Bronchial epithelial cell (primary cell): ENCODE measurements around the gene LHPP. TPM values are rescaled to one million over a fixed set of nuclear protein-coding genes. Genes with fewer than 3 reads are reported as not detected.

Source experiments
- DNase-seq: peaks from one replicate; pipeline ENCODE4 v3.0.0-alpha.2; 2010; ENCODE audit warnings: low read depth
- FAIRE-seq: peaks from 2 replicates; lab custom pipeline; 2011; peaks lifted over from hg19 to GRCh38; lab: Jason Lieb, UNC
- H3K27me3 ChIP-seq: 2 replicates; pipeline ENCODE4 v1.5.1; 2011; ENCODE audit warnings: low read length; ENCODE audit not compliant: control insufficient read depth, insufficient read depth
- H3K36me3 ChIP-seq: 2 replicates; pipeline ENCODE4 v1.5.1; 2011; ENCODE audit warnings: low read length; ENCODE audit not compliant: control insufficient read depth, insufficient read depth
- H3K4me3 ChIP-seq: 2 replicates; pipeline ENCODE4 v1.5.1; 2011; ENCODE audit warnings: mild to moderate bottlenecking, low read depth, low read length, control low read depth
- total RNA-seq: library from RNA; depleted of rRNA; stranded (reverse); fragments of >200 nt; gene quantifications from 2 replicates; pipeline ENCODE4 v1.2.1, GENCODE V29; 2014
- TF ChIP-seq, protein P1 (sequence below): IDR thresholded peaks from 2 replicates; pipeline ENCODE4 v1.5.1; 2011; ENCODE audit warnings: mild to moderate bottlenecking, moderate library complexity, low read length, control low read depth, inconsistent platforms; ENCODE audit not compliant: insufficient read depth, severe bottlenecking

Gene LHPP
- total RNA-seq, 1 donor from 2014 or later, result 14.0 TPM

DNA sequence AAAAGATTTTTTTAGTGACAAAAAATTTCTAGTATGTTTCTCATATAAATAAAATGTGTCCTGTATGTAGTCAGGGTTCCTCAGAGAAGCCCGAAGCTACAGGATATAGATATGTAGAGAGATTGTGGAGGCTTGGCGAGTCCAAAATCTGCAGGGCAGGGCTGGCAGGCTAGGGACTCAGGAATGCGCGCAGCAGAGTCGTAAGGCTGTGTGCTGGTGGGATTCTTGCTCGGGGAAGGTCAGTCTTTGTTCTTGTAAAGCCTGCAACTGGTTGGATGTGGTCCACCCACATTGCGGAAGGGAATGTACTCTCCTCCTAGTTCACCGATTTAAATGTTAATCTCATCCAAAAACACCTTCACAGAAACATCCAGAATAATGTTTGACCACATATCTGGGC is 30.6 kb downstream of the LHPP start:
- Histone ChIP-seq H3K27me3 (no peaks in the 10 kb centered on the region), H3K36me3 (no peaks in the 10 kb centered on the region), H3K4me3 (no peak overlapping the region)
- TF ChIP-seq, protein P1, sequence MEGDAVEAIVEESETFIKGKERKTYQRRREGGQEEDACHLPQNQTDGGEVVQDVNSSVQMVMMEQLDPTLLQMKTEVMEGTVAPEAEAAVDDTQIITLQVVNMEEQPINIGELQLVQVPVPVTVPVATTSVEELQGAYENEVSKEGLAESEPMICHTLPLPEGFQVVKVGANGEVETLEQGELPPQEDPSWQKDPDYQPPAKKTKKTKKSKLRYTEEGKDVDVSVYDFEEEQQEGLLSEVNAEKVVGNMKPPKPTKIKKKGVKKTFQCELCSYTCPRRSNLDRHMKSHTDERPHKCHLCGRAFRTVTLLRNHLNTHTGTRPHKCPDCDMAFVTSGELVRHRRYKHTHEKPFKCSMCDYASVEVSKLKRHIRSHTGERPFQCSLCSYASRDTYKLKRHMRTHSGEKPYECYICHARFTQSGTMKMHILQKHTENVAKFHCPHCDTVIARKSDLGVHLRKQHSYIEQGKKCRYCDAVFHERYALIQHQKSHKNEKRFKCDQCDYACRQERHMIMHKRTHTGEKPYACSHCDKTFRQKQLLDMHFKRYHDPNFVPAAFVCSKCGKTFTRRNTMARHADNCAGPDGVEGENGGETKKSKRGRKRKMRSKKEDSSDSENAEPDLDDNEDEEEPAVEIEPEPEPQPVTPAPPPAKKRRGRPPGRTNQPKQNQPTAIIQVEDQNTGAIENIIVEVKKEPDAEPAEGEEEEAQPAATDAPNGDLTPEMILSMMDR, result no peak
- FAIRE-seq, result no peak
- DNase-seq, result no peak

DNA sequence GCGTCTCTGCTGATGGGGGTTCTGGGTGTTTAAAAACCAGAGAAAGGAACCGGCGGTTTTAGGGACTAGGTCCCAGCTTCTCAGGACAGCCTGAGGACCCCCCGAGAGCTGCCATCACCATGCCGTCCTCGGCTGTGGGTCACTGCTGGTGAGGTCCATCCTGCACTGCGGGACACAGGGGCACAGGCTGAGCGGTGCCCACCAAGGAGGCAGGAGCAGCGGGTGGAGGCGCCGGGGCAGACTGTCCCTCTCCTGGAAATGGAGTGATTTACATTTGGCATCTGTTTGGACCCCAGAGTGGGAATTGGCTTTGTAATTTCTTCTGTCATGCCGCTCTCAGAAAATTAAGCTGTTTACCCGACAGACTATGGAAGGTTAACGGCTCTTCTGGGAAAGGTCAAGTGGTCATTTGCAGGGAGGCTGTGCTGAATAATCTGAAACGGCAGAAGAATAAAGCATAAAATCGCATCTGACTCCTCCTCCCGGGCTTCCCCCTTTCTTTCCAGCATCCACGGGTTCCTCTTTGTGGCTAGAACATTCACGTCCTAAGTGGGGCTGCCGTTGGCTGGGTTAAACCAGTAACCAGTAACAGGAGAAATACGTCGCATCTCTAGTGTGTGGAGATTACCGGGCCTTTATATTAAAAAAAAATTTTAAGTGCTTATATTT is 31.7 kb downstream of the LHPP start:
- TF ChIP-seq, protein P1, result no peak
- no peaks in the 10 kb centered on the region for H3K36me3 ChIP-seq
- no peak for DNase-seq
- no peak for FAIRE-seq
- no peak overlapping the region for H3K4me3 ChIP-seq
- no peaks in the 10 kb centered on the region for H3K27me3 ChIP-seq

DNA sequence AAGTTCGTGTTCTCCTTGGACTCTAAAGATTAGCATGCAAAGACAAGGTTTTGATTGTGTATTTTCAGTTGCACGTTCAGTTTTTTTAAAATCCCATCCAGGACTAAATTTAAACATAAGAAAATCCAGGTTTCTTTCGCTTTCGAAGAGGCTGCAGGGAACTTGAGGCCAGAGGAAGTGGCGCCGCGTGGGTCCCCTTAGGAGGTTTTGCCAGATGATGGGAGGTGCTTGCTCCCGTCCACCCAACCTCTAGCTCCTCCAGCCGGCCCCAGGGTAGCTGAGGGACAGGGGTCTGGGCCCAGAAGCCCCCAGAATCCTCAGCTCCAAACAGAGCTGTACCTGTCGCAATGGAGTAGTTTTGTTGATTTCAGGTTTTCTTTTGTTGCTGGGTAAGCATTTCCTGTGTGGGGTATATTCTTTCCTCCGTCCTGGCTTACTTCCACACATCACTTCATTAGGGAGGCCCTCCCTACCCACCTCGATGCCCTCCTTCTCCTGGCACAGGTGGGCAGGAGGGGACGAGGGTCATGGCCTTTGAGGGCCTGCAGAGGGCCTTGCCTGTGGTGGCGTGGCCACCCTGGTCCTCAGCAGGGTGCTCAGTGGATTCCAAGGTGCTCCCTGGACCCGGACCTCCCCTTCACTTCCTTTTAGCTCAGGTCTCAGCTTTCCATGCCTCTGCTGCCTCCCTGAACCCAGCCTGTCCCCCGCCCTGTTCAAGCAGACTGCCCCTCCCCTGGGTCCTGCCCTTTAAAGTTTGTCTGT is 32.6 kb downstream of the LHPP start:
- TF ChIP-seq, protein P1, result no peak
- Histone ChIP-seq H3K36me3 (no peaks in the 10 kb centered on the region), H3K4me3 (no peak overlapping the region), H3K27me3 (no peaks in the 10 kb centered on the region)
- FAIRE-seq (no peak), DNase-seq (no peak)

DNA sequence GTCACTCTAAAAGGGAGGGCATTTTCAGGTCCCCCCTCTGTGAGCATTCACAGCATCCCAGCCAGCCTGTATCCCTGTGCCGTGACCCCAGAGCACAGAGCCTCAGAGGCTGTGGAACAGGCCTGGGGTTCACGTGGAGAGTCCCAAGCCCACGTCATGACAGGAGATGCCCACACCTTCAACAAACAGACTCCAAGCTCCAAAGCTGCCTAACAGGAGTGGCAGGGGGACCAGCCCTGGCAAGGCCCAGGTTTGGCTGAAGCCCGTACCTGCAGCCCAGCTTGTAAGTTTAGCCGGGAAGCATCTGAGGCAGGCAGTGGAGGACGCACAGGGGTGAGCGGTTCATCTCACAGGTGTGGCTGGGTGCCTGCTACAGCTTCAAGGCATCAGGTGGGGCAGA is 33.5 kb downstream of the LHPP start:
- FAIRE-seq, result no peak
- Histone ChIP-seq H3K4me3 (no peak overlapping the region), H3K36me3 (no peaks in the 10 kb centered on the region), H3K27me3 (no peaks in the 10 kb centered on the region)
- TF ChIP-seq, protein P1, result no peak
- DNase-seq, result peak; percentile 28

DNA sequence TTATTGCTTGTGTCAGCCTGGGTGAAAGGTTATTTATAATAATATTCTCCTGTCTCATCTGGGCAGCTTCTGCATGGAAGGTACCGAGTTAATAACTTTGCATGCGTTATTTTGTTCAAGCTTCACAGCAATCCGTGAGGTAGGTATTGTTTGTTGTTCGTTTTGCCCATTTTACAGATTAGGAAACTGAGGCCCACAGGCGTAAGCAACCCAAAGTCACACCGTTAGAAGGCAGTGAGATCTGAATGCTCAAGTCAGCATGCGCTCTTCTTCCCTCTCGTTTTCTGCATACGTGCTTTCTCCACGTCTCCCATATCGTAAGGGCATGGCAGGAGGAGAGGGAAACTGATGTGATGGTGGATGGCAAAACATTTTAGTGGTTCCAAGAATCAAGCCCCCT is 34.1 kb downstream of the LHPP start:
- H3K4me3 ChIP-seq, result no peak overlapping the region
- no peaks in the 10 kb centered on the region for H3K36me3 ChIP-seq
- DNase-seq (no peak), FAIRE-seq (peak; percentile 92)
- TF ChIP-seq, protein P1, result no peak
- H3K27me3 ChIP-seq, result no peaks in the 10 kb centered on the region

DNA sequence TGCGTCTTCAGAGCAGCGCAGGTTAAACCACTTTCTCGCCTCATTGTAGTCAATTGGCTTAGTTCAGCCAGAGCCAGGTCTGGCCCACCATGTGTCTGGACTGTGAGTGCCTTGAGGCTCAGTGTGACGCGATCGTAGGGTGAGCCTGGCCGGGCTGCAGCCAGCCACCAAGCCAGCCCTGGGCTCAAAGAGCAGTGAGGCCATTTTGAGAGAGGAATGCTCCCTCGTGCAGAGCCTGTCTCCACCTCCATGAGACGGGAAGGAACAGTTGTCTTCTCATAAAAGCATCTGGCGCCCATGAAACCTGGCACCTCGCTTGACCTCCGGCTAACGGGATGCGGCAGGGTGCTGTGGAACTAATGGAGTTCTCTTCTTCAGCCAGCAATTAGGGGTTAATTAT is 34.5 kb downstream of the LHPP start:
- TF ChIP-seq, protein P1, result no peak
- no peak overlapping the region for H3K4me3 ChIP-seq
- peaks cover 1% of the 10 kb centered on the region for H3K36me3 ChIP-seq
- H3K27me3 ChIP-seq, result no peaks in the 10 kb centered on the region
- FAIRE-seq, result no peak
- DNase-seq, result no peak
